Measurements from ENCODE around the gene STMN3.

Gene STMN3

GRCh38 chr20:63627751-63628245 lies 25.4 kb downstream of the STMN3 start:
- no peak for TF ChIP-seq CTCF (IDR thresholded peaks at IDR 0.05; ENCODE audit: low read depth, low read length, missing control alignments)
- no peak for DNase-seq (ENCODE audit: low read depth)
- H3K4me3 ChIP-seq (ENCODE audit: low read depth, low read length), result peak overlapping the region; percentile 86

GRCh38 chr20:63627129-63627750 lies 26.0 kb downstream of the STMN3 start:
- TF ChIP-seq CTCF (IDR thresholded peaks at IDR 0.05; ENCODE audit: low read depth, low read length, missing control alignments), result no peak
- DNase-seq (ENCODE audit: low read depth), result no peak

GRCh38 chr20:63626424-63627128 lies 26.6 kb downstream of the STMN3 start, which contains the start of gene GMEB2:
Gene GMEB2 (minus strand): TSS chr20:63627101. CDS start chr20:63619397, 7,704 bp downstream.
- no peak for TF ChIP-seq CTCF (IDR thresholded peaks at IDR 0.05; ENCODE audit: low read depth, low read length, missing control alignments)
- no peak for DNase-seq (ENCODE audit: low read depth)
- peak within 1 kb of the TSS; percentile 91 for H3K4me3 ChIP-seq (ENCODE audit: low read depth, low read length)

More at GRCh38 chr20:63627129-63627750, 26.0 kb downstream of the STMN3 start:
- H3K4me3 ChIP-seq (ENCODE audit: low read depth, low read length), result peak overlapping the region; percentile 86

GRCh38 chr20:63625771-63626423 lies 27.3 kb downstream of the STMN3 start:
- TF ChIP-seq CTCF (IDR thresholded peaks at IDR 0.05; ENCODE audit: low read depth, low read length, missing control alignments), result no peak
- no peak for DNase-seq (ENCODE audit: low read depth)
- peak overlapping the region; percentile 91 for H3K4me3 ChIP-seq (ENCODE audit: low read depth, low read length)

- DNase-seq (ENCODE audit: low read depth), result no peak
- no peak for TF ChIP-seq CTCF (IDR thresholded peaks at IDR 0.05; ENCODE audit: low read depth, low read length, missing control alignments)
- no peak overlapping the region for H3K4me3 ChIP-seq (ENCODE audit: low read depth, low read length)
Measured at GRCh38 chr20:63624486-63624885, 28.7 kb downstream of the STMN3 start.

- no peak for TF ChIP-seq CTCF (IDR thresholded peaks at IDR 0.05; ENCODE audit: low read depth, low read length, missing control alignments)
- no peak for DNase-seq (ENCODE audit: low read depth)
- no peak overlapping the region for H3K4me3 ChIP-seq (ENCODE audit: low read depth, low read length)
Measured at GRCh38 chr20:63622732-63623131, 30.5 kb downstream of the STMN3 start.

Measured in GM12864 (cell line).